ENCODE measurements around the gene TTYH1.

DNA sequence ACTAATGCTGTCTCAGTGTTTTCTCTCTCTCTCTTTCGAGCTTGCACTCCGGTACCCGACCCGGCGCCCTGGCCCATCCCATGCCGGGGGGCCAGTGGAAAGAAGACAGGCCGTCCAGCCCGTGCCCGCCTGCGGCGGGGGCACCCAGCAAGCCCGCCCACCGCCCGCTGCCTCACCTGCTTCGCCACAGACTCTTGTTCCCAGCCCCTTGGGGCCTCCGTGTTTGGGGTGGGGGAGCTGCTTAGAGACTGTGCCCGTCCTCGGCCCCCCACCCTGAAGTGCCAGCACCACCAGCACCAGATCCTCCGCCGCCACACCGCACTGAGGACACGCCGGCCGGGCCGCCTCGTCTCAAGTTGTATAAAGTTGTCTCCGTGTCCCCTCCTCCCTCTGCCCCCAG lies 45.9 kb downstream of the TTYH1 start:
- TF ChIP-seq, protein P1, sequence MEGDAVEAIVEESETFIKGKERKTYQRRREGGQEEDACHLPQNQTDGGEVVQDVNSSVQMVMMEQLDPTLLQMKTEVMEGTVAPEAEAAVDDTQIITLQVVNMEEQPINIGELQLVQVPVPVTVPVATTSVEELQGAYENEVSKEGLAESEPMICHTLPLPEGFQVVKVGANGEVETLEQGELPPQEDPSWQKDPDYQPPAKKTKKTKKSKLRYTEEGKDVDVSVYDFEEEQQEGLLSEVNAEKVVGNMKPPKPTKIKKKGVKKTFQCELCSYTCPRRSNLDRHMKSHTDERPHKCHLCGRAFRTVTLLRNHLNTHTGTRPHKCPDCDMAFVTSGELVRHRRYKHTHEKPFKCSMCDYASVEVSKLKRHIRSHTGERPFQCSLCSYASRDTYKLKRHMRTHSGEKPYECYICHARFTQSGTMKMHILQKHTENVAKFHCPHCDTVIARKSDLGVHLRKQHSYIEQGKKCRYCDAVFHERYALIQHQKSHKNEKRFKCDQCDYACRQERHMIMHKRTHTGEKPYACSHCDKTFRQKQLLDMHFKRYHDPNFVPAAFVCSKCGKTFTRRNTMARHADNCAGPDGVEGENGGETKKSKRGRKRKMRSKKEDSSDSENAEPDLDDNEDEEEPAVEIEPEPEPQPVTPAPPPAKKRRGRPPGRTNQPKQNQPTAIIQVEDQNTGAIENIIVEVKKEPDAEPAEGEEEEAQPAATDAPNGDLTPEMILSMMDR (IDR thresholded peaks at IDR 0.05), result no peak
- TF ChIP-seq POLR2A (IDR thresholded peaks at IDR 0.05), result no peak
